Measurements from ENCODE around the gene SMOC1.

DNA sequence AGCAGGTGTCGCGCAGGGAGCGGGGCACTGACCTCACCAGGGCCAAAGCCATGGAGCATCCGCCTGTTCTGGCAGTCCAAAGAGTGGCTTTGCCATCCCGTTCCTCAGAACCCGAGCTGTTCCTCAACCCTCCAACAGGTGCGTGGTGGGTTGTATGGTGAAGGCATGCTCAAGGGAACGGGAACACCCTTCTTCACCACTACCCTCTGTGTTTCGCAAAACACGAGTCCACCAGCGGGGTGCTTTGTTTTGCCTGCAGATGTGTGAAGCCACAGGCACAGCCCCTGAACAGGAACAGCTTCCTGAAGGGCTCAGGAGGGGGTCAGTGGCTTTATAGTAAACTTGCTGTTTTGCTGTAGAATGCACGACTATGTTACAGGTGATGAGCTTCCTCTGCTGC is 52.7 kb downstream of the SMOC1 start:
- TF ChIP-seq ZNF668 (CRISPR knock-in tag; IDR thresholded peaks at IDR 0.05) = no peak
- no peak for TF ChIP-seq CBX8 (IDR thresholded peaks at IDR 0.05; ENCODE audit: borderline replicate concordance, extremely low read depth, low read depth, low read length, poor library complexity, severe bottlenecking)
- TF ChIP-seq, protein P1, sequence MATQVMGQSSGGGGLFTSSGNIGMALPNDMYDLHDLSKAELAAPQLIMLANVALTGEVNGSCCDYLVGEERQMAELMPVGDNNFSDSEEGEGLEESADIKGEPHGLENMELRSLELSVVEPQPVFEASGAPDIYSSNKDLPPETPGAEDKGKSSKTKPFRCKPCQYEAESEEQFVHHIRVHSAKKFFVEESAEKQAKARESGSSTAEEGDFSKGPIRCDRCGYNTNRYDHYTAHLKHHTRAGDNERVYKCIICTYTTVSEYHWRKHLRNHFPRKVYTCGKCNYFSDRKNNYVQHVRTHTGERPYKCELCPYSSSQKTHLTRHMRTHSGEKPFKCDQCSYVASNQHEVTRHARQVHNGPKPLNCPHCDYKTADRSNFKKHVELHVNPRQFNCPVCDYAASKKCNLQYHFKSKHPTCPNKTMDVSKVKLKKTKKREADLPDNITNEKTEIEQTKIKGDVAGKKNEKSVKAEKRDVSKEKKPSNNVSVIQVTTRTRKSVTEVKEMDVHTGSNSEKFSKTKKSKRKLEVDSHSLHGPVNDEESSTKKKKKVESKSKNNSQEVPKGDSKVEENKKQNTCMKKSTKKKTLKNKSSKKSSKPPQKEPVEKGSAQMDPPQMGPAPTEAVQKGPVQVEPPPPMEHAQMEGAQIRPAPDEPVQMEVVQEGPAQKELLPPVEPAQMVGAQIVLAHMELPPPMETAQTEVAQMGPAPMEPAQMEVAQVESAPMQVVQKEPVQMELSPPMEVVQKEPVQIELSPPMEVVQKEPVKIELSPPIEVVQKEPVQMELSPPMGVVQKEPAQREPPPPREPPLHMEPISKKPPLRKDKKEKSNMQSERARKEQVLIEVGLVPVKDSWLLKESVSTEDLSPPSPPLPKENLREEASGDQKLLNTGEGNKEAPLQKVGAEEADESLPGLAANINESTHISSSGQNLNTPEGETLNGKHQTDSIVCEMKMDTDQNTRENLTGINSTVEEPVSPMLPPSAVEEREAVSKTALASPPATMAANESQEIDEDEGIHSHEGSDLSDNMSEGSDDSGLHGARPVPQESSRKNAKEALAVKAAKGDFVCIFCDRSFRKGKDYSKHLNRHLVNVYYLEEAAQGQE (IDR thresholded peaks at IDR 0.05; ENCODE audit: borderline replicate concordance) = no peak
- TF ChIP-seq, protein P1 (CRISPR knock-in tag; IDR thresholded peaks at IDR 0.05; ENCODE audit: low read depth) = no peak
- TF ChIP-seq RCOR1 (IDR thresholded peaks at IDR 0.05; ENCODE audit: borderline replicate concordance in 1 of 2, low read depth in 2 of 2, low read length in 2 of 2) = no peak
- TF ChIP-seq SRSF9 (IDR thresholded peaks at IDR 0.05; ENCODE audit: borderline replicate concordance, low read depth, low read length) = no peak
- TF ChIP-seq, protein P2, sequence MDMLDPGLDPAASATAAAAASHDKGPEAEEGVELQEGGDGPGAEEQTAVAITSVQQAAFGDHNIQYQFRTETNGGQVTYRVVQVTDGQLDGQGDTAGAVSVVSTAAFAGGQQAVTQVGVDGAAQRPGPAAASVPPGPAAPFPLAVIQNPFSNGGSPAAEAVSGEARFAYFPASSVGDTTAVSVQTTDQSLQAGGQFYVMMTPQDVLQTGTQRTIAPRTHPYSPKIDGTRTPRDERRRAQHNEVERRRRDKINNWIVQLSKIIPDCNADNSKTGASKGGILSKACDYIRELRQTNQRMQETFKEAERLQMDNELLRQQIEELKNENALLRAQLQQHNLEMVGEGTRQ (CRISPR knock-in tag; IDR thresholded peaks at IDR 0.05) = no peak
- no peak for TF ChIP-seq NR2C2 (CRISPR knock-in tag; IDR thresholded peaks at IDR 0.05)
- TF ChIP-seq NR2C2 (tag; IDR thresholded peaks at IDR 0.05) = no peak
- no peak for TF ChIP-seq ZNF121 (CRISPR knock-in tag; conservative IDR thresholded peaks at IDR 0.05)
